IMR-90 (cell line): ENCODE measurements around the gene TTLL11. TPM values are rescaled to one million over a fixed set of nuclear protein-coding genes. Genes with fewer than 3 reads are reported as not detected.

Experiments used
- ATAC-seq: fragments of 200-7000 bp; cut with Tn5 transposase; 2 replicates; pipeline ENCODE4 v1.9.1; 2020; ENCODE audit warnings: low read depth, mild to moderate bottlenecking, moderate library complexity
- BruUV-seq: library from RNA; stranded (reverse); fragments of 400-500 nt; replicated peaks from 2 replicates; lab custom pipeline; 2021; lab: Mats Ljungman, UMichigan
- CTCF ChIA-PET: fragments of 300-600 bp; formaldehyde crosslinking; extraction: SDS; loops from one replicate; lab custom pipeline; 2021; ENCODE audit warnings: antibody characterized with exemption; lab: Yijun Ruan, JAX
- POLR2A ChIA-PET: fragments of 300-600 bp; sonication (Branson Sonifier 250); formaldehyde crosslinking; loops from one replicate; lab custom pipeline; 2022; ENCODE audit warnings: antibody characterized with exemption; ENCODE audit not compliant: unreplicated experiment; lab: Charles Lee
- DNase-seq: peaks from one replicate; pipeline ENCODE4 v3.0.0; 2013
- H2AFZ ChIP-seq: replicated peaks from 2 replicates; pipeline ENCODE3; 2013; ENCODE audit warnings: low read length, mild to moderate bottlenecking; ENCODE audit not compliant: poor library complexity
- H2AK5ac ChIP-seq: 2 replicates; pipeline ENCODE4 v1.6.1; 2013; ENCODE audit warnings: low read depth, low read length, inconsistent platforms
- H2AK9ac ChIP-seq: replicated peaks from 2 replicates; pipeline ENCODE3; 2013; ENCODE audit warnings: mild to moderate bottlenecking, low read depth, low read length, moderate library complexity; ENCODE audit not compliant: poor library complexity
- H2BK120ac ChIP-seq: 2 replicates; pipeline ENCODE4 v1.6.1; 2013; ENCODE audit warnings: low read depth, low read length, inconsistent platforms
- H2BK15ac ChIP-seq: 3 replicates; pipeline ENCODE4 v1.6.1; 2013; ENCODE audit warnings: low read depth, low read length, inconsistent platforms
- H2BK20ac ChIP-seq: 2 replicates; pipeline ENCODE4 v1.6.1; 2013; ENCODE audit warnings: low read depth, mild to moderate bottlenecking, inconsistent platforms, low read length, moderate library complexity
- H2BK5ac ChIP-seq: 2 replicates; pipeline ENCODE4 v1.6.1; 2013; ENCODE audit warnings: mild to moderate bottlenecking, low read depth, low read length, inconsistent platforms; ENCODE audit not compliant: poor library complexity, severe bottlenecking
- H3K14ac ChIP-seq: replicated peaks from 2 replicates; pipeline ENCODE4 v1.6.1; 2013; ENCODE audit warnings: low read depth, low read length, inconsistent platforms
- H3K18ac ChIP-seq: 2 replicates; pipeline ENCODE4 v1.6.1; 2013; ENCODE audit warnings: low read depth, low read length, control low read depth
- H3K23ac ChIP-seq: 2 replicates; pipeline ENCODE4 v1.6.1; 2013; ENCODE audit warnings: low read depth, low read length, inconsistent platforms
- H3K27ac ChIP-seq: 2 replicates; pipeline ENCODE4 v1.5.1; 2013; ENCODE audit warnings: mild to moderate bottlenecking, control low read depth, low read length; ENCODE audit not compliant: insufficient read depth
- H3K27me3 ChIP-seq: 2 replicates; pipeline ENCODE4 v1.6.1; 2013; ENCODE audit warnings: low read length; ENCODE audit not compliant: control insufficient read depth, insufficient read depth
- H3K36me3 ChIP-seq: 2 replicates; pipeline ENCODE4 v1.6.1; 2013; ENCODE audit warnings: low read length, mixed read lengths; ENCODE audit not compliant: control insufficient read depth, insufficient read depth
- H3K4ac ChIP-seq: 2 replicates; pipeline ENCODE4 v1.6.1; 2013; ENCODE audit warnings: low read depth, low read length, inconsistent platforms
- H3K4me1 ChIP-seq: 2 replicates; pipeline ENCODE4 v1.6.1; 2013; ENCODE audit warnings: low read length, mixed read lengths; ENCODE audit not compliant: control insufficient read depth, insufficient read depth
- H3K4me2 ChIP-seq: 2 replicates; pipeline ENCODE4 v1.6.1; 2013; ENCODE audit warnings: low read depth, mild to moderate bottlenecking, control low read depth, low read length, moderate library complexity
- H3K4me3 ChIP-seq: 2 replicates; pipeline ENCODE4 v1.5.1; 2013; ENCODE audit warnings: low read depth, mild to moderate bottlenecking, control low read depth, low read length, moderate library complexity; ENCODE audit not compliant: insufficient read depth
- H3K56ac ChIP-seq: 2 replicates; pipeline ENCODE4 v1.6.1; 2013; ENCODE audit warnings: low read length, inconsistent platforms; ENCODE audit not compliant: insufficient read depth; ENCODE audit errors: extremely low read depth
- H3K79me1 ChIP-seq, 2 experiments: 2 replicates each; pipeline ENCODE4 v1.6.1; 2013; ENCODE audit warnings: low read length in 2 of 2, inconsistent platforms in 1 of 2, low read depth in 1 of 2
- H3K9ac ChIP-seq: 2 replicates; pipeline ENCODE4 v1.6.1; 2013; ENCODE audit warnings: low read depth, low read length, control low read depth
- H3K9me1 ChIP-seq: 2 replicates; pipeline ENCODE4 v1.6.1; 2013; ENCODE audit warnings: low read length, inconsistent platforms; ENCODE audit not compliant: insufficient read depth
- H3K9me3 ChIP-seq: 2 replicates; pipeline ENCODE4 v1.6.1; 2013; ENCODE audit warnings: low read length; ENCODE audit not compliant: control insufficient read depth, insufficient read depth
- H4K20me1 ChIP-seq: 2 replicates; pipeline ENCODE4 v1.6.1; 2013; ENCODE audit warnings: low read length, inconsistent platforms; ENCODE audit not compliant: insufficient read depth
- H4K5ac ChIP-seq: 2 replicates; pipeline ENCODE4 v1.6.1; 2013; ENCODE audit warnings: mild to moderate bottlenecking, low read depth, low read length, control low read depth
- H4K8ac ChIP-seq, 2 experiments: 2 replicates each; pipeline ENCODE4 v1.6.1; 2013; ENCODE audit warnings: low read depth in 2 of 2, low read length in 2 of 2, control low read depth in 1 of 2, inconsistent platforms in 1 of 2
- H4K91ac ChIP-seq: 2 replicates; pipeline ENCODE4 v1.6.1; 2013; ENCODE audit warnings: low read depth, low read length, inconsistent platforms; ENCODE audit not compliant: insufficient read depth
- BHLHE40 ChIP-seq: fragments of 150-350 bp; IDR thresholded peaks from 2 replicates; pipeline ENCODE4 v1.6.1; 2016; ENCODE audit warnings: mild to moderate bottlenecking, low read depth, low read length
- CEBPB ChIP-seq: IDR thresholded peaks from 2 replicates; pipeline ENCODE4 v1.6.1; 2012; ENCODE audit warnings: low read depth, low read length, improper control_type of control experiment
- MAFK ChIP-seq: IDR thresholded peaks from 2 replicates; pipeline ENCODE4 v1.6.1; 2012; ENCODE audit warnings: low read depth, low read length, improper control_type of control experiment
- POLR2A ChIP-seq: IDR thresholded peaks from 2 replicates; pipeline ENCODE4 v1.6.1; 2012; ENCODE audit warnings: mild to moderate bottlenecking, low read depth, low read length
- RAD21 ChIP-seq: IDR thresholded peaks from 2 replicates; pipeline ENCODE4 v1.6.1; 2012; ENCODE audit warnings: low read length, improper control_type of control experiment
- RCOR1 ChIP-seq: IDR thresholded peaks from 2 replicates; pipeline ENCODE4 v1.6.1; 2012; ENCODE audit warnings: mild to moderate bottlenecking, low read length, improper control_type of control experiment; ENCODE audit not compliant: insufficient replicate concordance
- SMC3 ChIP-seq: fragments of 150-350 bp; IDR thresholded peaks from 2 replicates; pipeline ENCODE4 v1.6.1; 2016; ENCODE audit warnings: low read depth, mild to moderate bottlenecking, antibody characterized with exemption, low read length, moderate library complexity
- USF2 ChIP-seq: fragments of 150-350 bp; IDR thresholded peaks from 2 replicates; pipeline ENCODE4 v1.6.1; 2017; ENCODE audit warnings: mild to moderate bottlenecking, antibody characterized with exemption, low read length, low read depth
- WGBS, 2 experiments: methylation state at CpG; one replicate each; pipeline versions ENCODE4 v1.1.5 to v1.1.7; 2013; ENCODE audit warnings: missing lambda C conversion rate in 2 of 2; ENCODE audit not compliant: insufficient read length in 1 of 2; ENCODE audit errors: extremely low coverage in 2 of 2; 5-methylcytosine and 5-hydroxymethylcytosine counted together
- dilution Hi-C: fragments of 300-500 bp; cut with HindIII; formaldehyde crosslinking; loops from one replicate; pipeline ENCODE4 v1.14.3; 2018; ENCODE audit warnings: low sequenced_read_pairs; ENCODE audit not compliant: unreplicated experiment
- in situ Hi-C: fragments of 300-500 bp; cut with MboI; formaldehyde crosslinking; loops from 3 replicates; pipeline ENCODE4 v1.14.3; 2019; ENCODE audit warnings: low sequenced_read_pairs, inconsistent platforms, mixed read lengths
- intact Hi-C: fragments of 100-400 bp; cut with micrococcal nuclease; formaldehyde crosslinking; loops from 2 replicates; pipeline ENCODE4 v1.10.0; 2022
- polyA plus RNA-seq, 3 experiments: library from polyadenylated mRNA; depleted of rRNA; stranded (reverse); fragments of >200 nt; gene quantifications; 2 replicates each; pipeline ENCODE4 v1.2.3, GENCODE V29; 2012; ENCODE audit warnings: low replicate concordance in 1 of 3
- total RNA-seq: library from RNA; depleted of rRNA; stranded (reverse); fragments of >200 nt; gene quantifications from 2 replicates; pipeline ENCODE4 v1.2.3, GENCODE V29; 2012

TTLL11 gene
- total and polyA plus RNA-seq, 2 of the 4 experiments (the other 2 are of a cell fraction): 2.0 to 4.6 TPM

DNA sequence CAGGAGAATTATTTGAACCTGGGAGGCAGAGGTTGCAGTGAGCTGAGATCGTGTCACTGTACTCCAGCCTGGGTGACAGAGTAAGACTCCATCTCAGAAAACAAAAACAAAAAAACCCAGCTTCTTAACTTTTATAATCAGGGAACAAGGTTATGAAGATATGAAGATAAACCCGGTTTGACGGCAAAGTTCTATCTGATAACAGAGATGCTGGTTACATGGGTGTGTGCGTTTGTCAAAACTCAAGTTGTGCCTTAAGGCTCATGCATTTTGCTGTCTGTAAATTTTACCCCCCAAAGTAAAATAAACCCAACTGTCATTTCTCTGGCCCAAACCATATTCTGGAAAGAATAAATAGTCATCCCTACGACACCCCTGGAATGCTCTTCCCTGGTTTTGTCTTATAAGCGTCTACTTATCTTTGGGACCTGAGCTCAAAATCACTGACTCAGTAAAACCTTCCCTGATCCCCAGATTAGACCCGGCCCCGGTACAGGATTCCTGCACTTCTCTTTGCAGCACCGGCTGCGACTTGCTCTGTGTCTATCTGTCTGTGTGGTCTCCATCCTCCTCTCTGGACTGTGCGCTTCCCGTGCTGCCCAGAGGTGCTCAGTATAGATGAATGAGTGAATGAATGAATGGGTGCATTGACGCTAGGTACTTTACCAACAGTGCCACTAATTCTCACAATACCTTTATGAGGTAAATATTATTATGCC is 269.5 kb downstream of the TTLL11 start:
- Histone ChIP-seq H3K9me1 (0 out of 2 replicates have a peak, but pooled peaks cover 3% of the 10 kb centered on the region), H2BK20ac (no peak overlapping the region), H3K4me3 (no peak overlapping the region), H3K23ac (no peak overlapping the region), H2BK5ac (no peak overlapping the region), H4K20me1 (no peaks in the 10 kb centered on the region), H4K91ac (no peak overlapping the region), H3K27me3 (no peaks in the 10 kb centered on the region; the same call in 1 of the 2 replicates), H3K9ac (no peak overlapping the region), H2AFZ (no peak overlapping the region), H3K27ac (no peak overlapping the region), H2BK120ac (no peak overlapping the region), H3K79me1 (no peaks in the 10 kb centered on the region), H3K18ac (no peak overlapping the region), H4K8ac (no peak overlapping the region), H2AK9ac (no peak overlapping the region), H4K5ac (no peak overlapping the region), H3K14ac (no peak overlapping the region), H3K4me1 (peaks cover 11% of the 10 kb centered on the region), H3K4me2 (no peak overlapping the region), H3K4ac (no peak overlapping the region), H3K36me3 (no peaks in the 10 kb centered on the region), H3K9me3 (no peaks in the 10 kb centered on the region), H2BK15ac (no peak overlapping the region), H3K56ac (no peak overlapping the region), H2AK5ac (no peak overlapping the region)
- TF ChIP-seq CEBPB (no peak), SMC3 (no peak), BHLHE40 (no peak), MAFK (no peak), POLR2A (no peak), USF2 (no peak), RAD21 (no peak), RCOR1 (no peak)
- WGBS, 2 experiments: no CpG with 5 or more reads among the region's 13 CpGs
- BruUV-seq: no TSS peak
- in situ Hi-C loops (no loop called here), intact Hi-C loops (no loop called here), dilution Hi-C loops (no loop called here)
- ATAC-seq (no peak), DNase-seq (no peak)
- CTCF ChIA-PET: no interaction called here
- POLR2A ChIA-PET: no interaction called here
